Fibroblast of lung (primary cell): Measurements from ENCODE around the gene PF4V1. TPM values are rescaled to one million over a fixed set of nuclear protein-coding genes. Genes with fewer than 3 reads are reported as not detected.

ENCODE experiments used
- DNase-seq, 2 donors: peaks; one replicate each; pipeline versions ENCODE4 v3.0.0 to v3.0.0-alpha.2; 2010; ENCODE audit warnings: low read depth in 2 of 2
- H2AFZ ChIP-seq: 2 replicates; pipeline ENCODE4 v1.5.1; 2012; ENCODE audit warnings: low read length, control low read depth, inconsistent platforms
- H3K27ac ChIP-seq: 2 replicates; pipeline ENCODE4 v1.5.1; 2011; ENCODE audit warnings: low read length, control low read depth; ENCODE audit not compliant: insufficient read depth
- H3K27me3 ChIP-seq: 2 replicates; pipeline ENCODE4 v1.5.1; 2011; ENCODE audit warnings: mild to moderate bottlenecking, low read length; ENCODE audit not compliant: control insufficient read depth, insufficient read depth
- H3K36me3 ChIP-seq: 2 replicates; pipeline ENCODE4 v1.5.1; 2011; ENCODE audit warnings: low read length; ENCODE audit not compliant: control insufficient read depth, insufficient read depth
- H3K4me1 ChIP-seq: 2 replicates; pipeline ENCODE4 v1.5.1; 2011; ENCODE audit warnings: low read length; ENCODE audit not compliant: control insufficient read depth, insufficient read depth; ENCODE audit errors: extremely low read depth
- H3K4me2 ChIP-seq: 2 replicates; pipeline ENCODE4 v1.5.1; 2011; ENCODE audit warnings: low read length, control low read depth; ENCODE audit not compliant: insufficient read depth; ENCODE audit errors: extremely low read depth
- H3K4me3 ChIP-seq, 4 experiments: fragments of 200-600 bp in 1 of 4; sonication (generic) in 1 of 4; replicated peaks in 1 of 4; 2 replicates each; pipeline ENCODE4 v1.5.1; 2011 to 2016; ENCODE audit warnings: low read length in 4 of 4, low read depth in 3 of 4, mild to moderate bottlenecking in 3 of 4, control low read depth in 2 of 4, inconsistent platforms in 1 of 4, mixed read lengths in 1 of 4; ENCODE audit not compliant: insufficient read depth in 1 of 4; ENCODE audit errors: control extremely low read depth in 1 of 4
- H3K79me2 ChIP-seq: 2 replicates; pipeline ENCODE4 v1.5.1; 2012; ENCODE audit warnings: mild to moderate bottlenecking, low read length, inconsistent platforms; ENCODE audit not compliant: control insufficient read depth, insufficient read depth
- H3K9ac ChIP-seq: 2 replicates; pipeline ENCODE4 v1.5.1; 2011; ENCODE audit warnings: mild to moderate bottlenecking, low read length, control low read depth; ENCODE audit not compliant: insufficient read depth
- H3K9me3 ChIP-seq: 2 replicates; pipeline ENCODE4 v1.5.1; 2012; ENCODE audit warnings: low read depth, low read length; ENCODE audit not compliant: control insufficient read depth, insufficient read depth
- H4K20me1 ChIP-seq: 2 replicates; pipeline ENCODE4 v1.5.1; 2011; ENCODE audit warnings: low read length; ENCODE audit not compliant: control insufficient read depth, insufficient read depth; ENCODE audit errors: extremely low read depth
- EZH2 ChIP-seq: IDR thresholded peaks from 2 replicates; pipeline ENCODE4 v1.5.1; 2012; ENCODE audit warnings: low read length, control low read depth, mild to moderate bottlenecking; ENCODE audit errors: missing control alignments
- polyA plus RNA-seq, 2 donors: library from polyadenylated mRNA; depleted of rRNA in 1 of 2; stranded (reverse) in 1 of 2; unstranded in 1 of 2; fragments of >200 nt; gene quantifications; 2 replicates each; pipeline ENCODE4 v1.2.1, GENCODE V29; 2011 to 2012; ENCODE audit warnings: missing spikeins in 1 of 2
- total RNA-seq: library from RNA; depleted of rRNA; stranded (reverse); fragments of >200 nt; gene quantifications from 2 replicates; pipeline ENCODE4 v1.2.1, GENCODE V29; 2014
- TF ChIP-seq, protein P1 (sequence below), 2 donors: IDR thresholded peaks in 1 of 2; conservative IDR thresholded peaks in 1 of 2; 1 replicate in 1 of 2; 2 replicates in 1 of 2; pipeline ENCODE4 v1.5.1; 2011 to 2012; ENCODE audit warnings: low read length in 2 of 2, control low read depth in 1 of 2, inconsistent platforms in 1 of 2, low read depth in 1 of 2, mild to moderate bottlenecking in 1 of 2

The PF4V1 gene
- total and polyA plus RNA-seq, 2 donors (not counting 1 experiment from before 2014, with no cell fraction given): not detected

DNA sequence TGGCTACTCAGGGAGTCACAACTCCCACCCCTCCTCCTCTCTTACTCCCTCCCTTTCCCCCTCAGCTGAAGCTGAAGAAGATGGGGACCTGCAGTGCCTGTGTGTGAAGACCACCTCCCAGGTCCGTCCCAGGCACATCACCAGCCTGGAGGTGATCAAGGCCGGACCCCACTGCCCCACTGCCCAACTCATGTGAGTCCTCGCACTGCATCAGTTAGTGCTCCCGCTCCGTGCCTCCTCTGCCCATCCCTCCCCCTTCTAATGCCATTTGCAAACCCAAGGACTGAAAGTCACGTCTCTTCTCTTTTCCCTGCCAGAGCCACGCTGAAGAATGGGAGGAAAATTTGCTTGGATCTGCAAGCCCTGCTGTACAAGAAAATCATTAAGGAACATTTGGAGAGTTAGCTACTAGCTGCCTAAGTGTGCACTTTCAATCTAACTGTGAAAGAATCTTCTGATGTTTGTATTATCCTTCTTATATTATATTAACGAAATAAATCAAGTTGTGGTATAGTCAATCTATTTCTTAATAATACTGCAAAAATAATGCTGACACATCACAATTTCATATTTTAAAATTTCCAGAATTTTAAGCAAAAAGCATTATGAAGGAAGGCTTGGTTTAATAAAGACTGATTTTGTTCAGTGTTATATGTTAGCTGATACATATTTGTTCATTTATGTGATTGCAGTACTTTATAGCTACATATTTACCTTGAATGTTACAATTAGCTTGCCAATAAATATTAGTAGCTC, 800 bp downstream of the PF4V1 start:
- TF ChIP-seq, protein P1, sequence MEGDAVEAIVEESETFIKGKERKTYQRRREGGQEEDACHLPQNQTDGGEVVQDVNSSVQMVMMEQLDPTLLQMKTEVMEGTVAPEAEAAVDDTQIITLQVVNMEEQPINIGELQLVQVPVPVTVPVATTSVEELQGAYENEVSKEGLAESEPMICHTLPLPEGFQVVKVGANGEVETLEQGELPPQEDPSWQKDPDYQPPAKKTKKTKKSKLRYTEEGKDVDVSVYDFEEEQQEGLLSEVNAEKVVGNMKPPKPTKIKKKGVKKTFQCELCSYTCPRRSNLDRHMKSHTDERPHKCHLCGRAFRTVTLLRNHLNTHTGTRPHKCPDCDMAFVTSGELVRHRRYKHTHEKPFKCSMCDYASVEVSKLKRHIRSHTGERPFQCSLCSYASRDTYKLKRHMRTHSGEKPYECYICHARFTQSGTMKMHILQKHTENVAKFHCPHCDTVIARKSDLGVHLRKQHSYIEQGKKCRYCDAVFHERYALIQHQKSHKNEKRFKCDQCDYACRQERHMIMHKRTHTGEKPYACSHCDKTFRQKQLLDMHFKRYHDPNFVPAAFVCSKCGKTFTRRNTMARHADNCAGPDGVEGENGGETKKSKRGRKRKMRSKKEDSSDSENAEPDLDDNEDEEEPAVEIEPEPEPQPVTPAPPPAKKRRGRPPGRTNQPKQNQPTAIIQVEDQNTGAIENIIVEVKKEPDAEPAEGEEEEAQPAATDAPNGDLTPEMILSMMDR (conservative IDR thresholded peaks at IDR 0.05 in 1 of 2, IDR thresholded peaks at IDR 0.05 in 1 of 2; ENCODE audit: low read depth in 1 of 2, low read length in 2 of 2): no peak
- TF ChIP-seq EZH2: no peak
- H3K27me3 ChIP-seq: no peaks in the 10 kb centered on the region
- H3K9me3 ChIP-seq: no peaks in the 10 kb centered on the region
- H3K4me2 ChIP-seq: peak overlapping the region; percentile 57
- H3K27ac ChIP-seq: no peak overlapping the region
- no peaks in the 10 kb centered on the region for H3K79me2 ChIP-seq
- no peak for DNase-seq
- no peak overlapping the region for H2AFZ ChIP-seq
- no peaks in the 10 kb centered on the region for H4K20me1 ChIP-seq
- no peak overlapping the region for H3K9ac ChIP-seq
- H3K4me1 ChIP-seq: no peaks in the 10 kb centered on the region
- H3K36me3 ChIP-seq: no peaks in the 10 kb centered on the region
- H3K4me3 ChIP-seq: peak overlapping the region in 1 of 4 experiments; percentile 32

DNA sequence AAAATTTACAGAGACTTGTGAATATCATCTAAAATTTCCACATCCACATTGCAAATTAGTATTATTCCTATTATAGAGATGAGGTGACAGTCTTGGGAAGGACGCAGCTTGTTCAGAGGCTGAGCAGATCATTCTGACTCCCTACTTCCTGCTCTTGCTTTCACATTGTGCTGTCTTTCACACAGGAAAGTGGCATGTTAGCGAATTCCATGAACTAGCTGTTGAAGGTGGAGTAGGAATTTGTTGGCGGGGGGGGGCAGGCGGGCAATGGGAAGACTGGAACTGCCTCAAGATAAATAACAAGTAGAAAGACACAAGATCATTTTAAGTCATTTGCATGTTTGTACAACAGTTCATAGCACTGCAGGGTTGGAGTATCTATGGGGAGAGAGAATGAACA, 2.3 kb downstream of the PF4V1 start:
- H3K9ac ChIP-seq: no peak overlapping the region
- H3K4me3 ChIP-seq: no peak overlapping the region
- no peaks in the 10 kb centered on the region for H3K36me3 ChIP-seq
- H3K27ac ChIP-seq: no peak overlapping the region
- TF ChIP-seq EZH2: no peak
- TF ChIP-seq, protein P1 (conservative IDR thresholded peaks at IDR 0.05 in 1 of 2, IDR thresholded peaks at IDR 0.05 in 1 of 2; ENCODE audit: low read depth in 1 of 2, low read length in 2 of 2): no peak
- no peaks in the 10 kb centered on the region for H3K4me1 ChIP-seq
- H3K27me3 ChIP-seq: no peaks in the 10 kb centered on the region
- H4K20me1 ChIP-seq: no peaks in the 10 kb centered on the region
- H3K79me2 ChIP-seq: no peaks in the 10 kb centered on the region
- no peak overlapping the region for H3K4me2 ChIP-seq
- H3K9me3 ChIP-seq: no peaks in the 10 kb centered on the region
- DNase-seq: no peak
- no peak overlapping the region for H2AFZ ChIP-seq

DNA sequence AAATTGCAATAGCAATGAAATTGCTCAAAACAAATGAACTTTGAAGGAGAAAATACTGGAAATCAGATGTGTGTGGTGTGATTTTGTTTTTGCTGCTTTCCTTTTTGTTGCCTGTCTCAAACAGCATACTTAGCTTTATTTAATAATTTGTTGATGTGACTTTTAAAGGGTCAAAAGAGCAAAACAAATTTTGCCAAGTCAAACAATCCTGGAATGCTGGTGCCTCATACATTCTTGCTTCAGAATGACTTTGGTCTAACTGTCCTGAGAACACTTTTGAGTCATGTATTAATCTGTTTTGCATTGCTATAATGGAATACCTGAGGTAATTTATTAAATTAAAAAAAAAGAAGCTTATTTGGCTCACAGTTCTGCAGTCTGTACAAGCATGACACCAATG, 3.4 kb downstream of the PF4V1 start:
- Histone ChIP-seq H3K4me3 (no peak overlapping the region), H4K20me1 (no peaks in the 10 kb centered on the region), H3K27me3 (no peaks in the 10 kb centered on the region), H3K4me1 (no peaks in the 10 kb centered on the region), H3K9me3 (no peaks in the 10 kb centered on the region), H3K4me2 (no peak overlapping the region), H3K9ac (no peak overlapping the region), H3K79me2 (no peaks in the 10 kb centered on the region), H2AFZ (no peak overlapping the region), H3K36me3 (no peaks in the 10 kb centered on the region), H3K27ac (no peak overlapping the region)
- DNase-seq: peak; percentile 42 to 78
- TF ChIP-seq, protein P1 (conservative IDR thresholded peaks at IDR 0.05 in 1 of 2, IDR thresholded peaks at IDR 0.05 in 1 of 2; ENCODE audit: low read depth in 1 of 2, low read length in 2 of 2): no peak
- no peak for TF ChIP-seq EZH2
